CD8-positive, alpha-beta memory T cell (primary cell): ENCODE data around the gene CHD1L. TPM values are rescaled to one million over a fixed set of nuclear protein-coding genes. Genes with fewer than 3 reads are reported as not detected.
"Not testable (repeated sequence)": the region's sequence is repeated elsewhere in the genome, so short reads cannot be mapped to it uniquely, and the experiment has no call there.

ENCODE experiments used
- CTCF ChIA-PET: fragments of 350-600 bp; sonication (Branson Sonifier 250); formaldehyde crosslinking; loops from one replicate; lab custom pipeline; 2021; ENCODE audit warnings: antibody characterized with exemption; lab: Charles Lee
- POLR2A ChIA-PET: fragments of 350-600 bp; sonication (Branson Sonifier 250); formaldehyde crosslinking; loops from one replicate; lab custom pipeline; 2021; ENCODE audit warnings: antibody characterized with exemption; lab: Charles Lee
- DNase-seq, 5 donors: peaks; one replicate each; pipeline versions ENCODE4 v3.0.0 to v3.0.0-alpha.2; 2020 to 2022; ENCODE audit warnings: mixed read lengths in 1 of 5
- H3K27ac ChIP-seq: one replicate; pipeline ENCODE4 v1.7.0; 2013; ENCODE audit warnings: low read depth, mild to moderate bottlenecking, low read length, moderate library complexity
- H3K27me3 ChIP-seq: 2 replicates; pipeline ENCODE4 v1.7.0; 2013; ENCODE audit warnings: low read length, mild to moderate bottlenecking; ENCODE audit not compliant: insufficient read depth, poor library complexity, severe bottlenecking
- H3K36me3 ChIP-seq: 2 replicates; pipeline ENCODE4 v1.7.0; 2013; ENCODE audit warnings: mild to moderate bottlenecking, low read length, moderate library complexity; ENCODE audit not compliant: insufficient read depth
- H3K4me1 ChIP-seq: 2 replicates; pipeline ENCODE4 v1.7.0; 2013; ENCODE audit warnings: mild to moderate bottlenecking, low read length, moderate library complexity; ENCODE audit not compliant: insufficient read depth
- H3K4me3 ChIP-seq: 2 replicates; pipeline ENCODE4 v1.7.0; 2013; ENCODE audit warnings: mild to moderate bottlenecking, low read length
- H3K9me3 ChIP-seq: 2 replicates; pipeline ENCODE4 v1.7.0; 2013; ENCODE audit warnings: mild to moderate bottlenecking, low read length
- H3K27ac Mint-ChIP-seq, 8 donors: one replicate each; pipeline ENCODE4 v1.8.0; 2020 to 2021; ENCODE audit warnings: mixed read lengths in 8 of 8, mild to moderate bottlenecking in 6 of 8, inconsistent platforms in 3 of 8, moderate library complexity in 3 of 8
- H3K27me3 Mint-ChIP-seq, 2 donors: one replicate each; pipeline ENCODE4 v1.8.0; 2020 to 2021; ENCODE audit warnings: mixed read lengths in 2 of 2, mild to moderate bottlenecking in 1 of 2, moderate library complexity in 1 of 2
- H3K36me3 Mint-ChIP-seq, 3 donors: one replicate each; pipeline ENCODE4 v1.8.0; 2020 to 2021; ENCODE audit warnings: mixed read lengths in 3 of 3, inconsistent platforms in 1 of 3, mild to moderate bottlenecking in 1 of 3
- H3K4me1 Mint-ChIP-seq, 3 donors: one replicate each; pipeline ENCODE4 v1.8.0; 2020 to 2021; ENCODE audit warnings: mixed read lengths in 3 of 3, inconsistent platforms in 1 of 3, mild to moderate bottlenecking in 1 of 3
- H3K4me3 Mint-ChIP-seq, 7 donors: one replicate each; pipeline ENCODE4 v1.8.0; 2020 to 2021; ENCODE audit warnings: mixed read lengths in 7 of 7, mild to moderate bottlenecking in 6 of 7, moderate library complexity in 4 of 7, inconsistent platforms in 2 of 7
- H3K9me3 Mint-ChIP-seq, 5 donors: one replicate each; pipeline ENCODE4 v1.8.0; 2020 to 2022; ENCODE audit warnings: mixed read lengths in 5 of 5, mild to moderate bottlenecking in 3 of 5, moderate library complexity in 2 of 5, inconsistent platforms in 1 of 5
- polyA plus RNA-seq: library from polyadenylated mRNA; unstranded; fragments of 300-500 nt; fragmentation: Illumina TruSeq; gene quantifications from one replicate; pipeline ENCODE4 v1.2.3, GENCODE V29; 2021
- total RNA-seq, 2 experiments: library from RNA; stranded (reverse); gene quantifications; one replicate each; pipeline ENCODE4 v1.2.3, GENCODE V29; 2021

Gene CHD1L
- total and polyA plus RNA-seq, 3 experiments from 2014 or later = 21.2 to 52.8 (median 51.2) TPM

DNA sequence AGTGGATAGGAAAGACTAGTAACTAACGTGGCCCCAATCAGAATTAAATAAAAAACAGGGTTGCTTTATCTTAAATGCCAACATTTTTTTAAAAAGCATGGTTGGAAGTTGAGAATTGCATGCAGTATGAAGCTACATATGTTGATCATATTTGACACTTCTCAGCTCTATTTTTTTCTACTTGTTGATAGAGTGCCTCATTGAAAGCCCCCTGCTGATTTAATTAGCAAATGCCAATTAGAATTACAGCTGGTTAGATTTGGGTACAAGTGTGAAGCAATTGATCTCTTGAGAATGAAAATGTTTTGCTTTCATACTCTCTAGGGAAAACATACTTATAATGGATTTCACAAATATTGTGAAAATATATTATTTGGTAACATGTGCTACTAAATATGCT is 40.5 kb downstream of the CHD1L start:
- Mint-ChIP-seq H3K4me1 (no peaks in the 10 kb centered on the region), H3K4me3 (no peak overlapping the region), H3K27ac (no peak overlapping the region), H3K9me3 (no peaks in the 10 kb centered on the region), H3K27me3 (no peaks in the 10 kb centered on the region), H3K36me3 (peaks cover 31 to 62% (median 41%) of the 10 kb centered on the region in 3 donors)
- Histone ChIP-seq H3K36me3 (peaks cover 32% of the 10 kb centered on the region), H3K4me1 (no peaks in the 10 kb centered on the region), H3K9me3 (no peaks in the 10 kb centered on the region), H3K4me3 (no peak overlapping the region), H3K27me3 (no peaks in the 10 kb centered on the region), H3K27ac (no peak overlapping the region)
- DNase-seq = no peak
- ChIA-PET CTCF (no interaction called here), POLR2A (no interaction called here)

DNA sequence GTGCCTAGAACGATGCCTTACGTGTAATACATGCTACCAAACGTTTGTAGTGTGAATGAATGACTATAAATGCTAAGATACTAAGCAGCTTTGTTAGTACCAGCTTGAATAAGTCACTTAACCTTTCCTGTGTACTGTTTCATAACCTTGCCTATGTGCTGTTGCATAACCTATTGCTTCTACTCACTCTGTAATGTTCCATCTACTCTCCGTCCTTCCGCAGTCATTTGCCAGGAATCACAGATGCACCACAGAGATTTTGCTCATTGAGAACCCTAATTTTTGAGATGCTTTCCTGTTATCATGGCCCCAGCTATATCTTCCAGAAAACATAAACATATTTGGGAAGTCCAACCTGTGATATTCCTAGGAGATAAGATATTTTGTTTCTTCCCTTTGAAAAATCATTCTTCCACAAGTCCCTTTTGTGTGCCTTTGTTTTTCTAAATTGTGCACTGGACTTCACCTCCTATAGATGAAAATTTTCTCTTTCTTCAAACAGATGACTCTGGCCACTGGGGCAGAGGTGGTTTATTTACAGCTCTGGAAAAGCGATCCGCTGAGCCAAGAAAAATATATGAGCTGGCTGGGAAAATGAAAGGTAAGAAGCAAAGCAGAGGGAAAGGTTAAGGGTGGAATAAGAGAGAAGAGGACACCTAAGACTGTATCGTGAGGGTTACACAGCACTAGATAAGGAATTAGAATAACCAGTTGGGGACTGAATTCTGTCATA is 44.8 kb downstream of the CHD1L start:
- Mint-ChIP-seq H3K36me3 (peaks cover 64 to 96% (median 65%) of the 10 kb centered on the region in 3 donors), H3K27me3 (peaks cover 0 to 2% of the 10 kb centered on the region in 2 donors), H3K27ac (no peak overlapping the region), H3K4me3 (no peak overlapping the region), H3K4me1 (peaks cover 0 to 5% (median 0%) of the 10 kb centered on the region in 3 donors), H3K9me3 (no peaks in the 10 kb centered on the region)
- no peaks in the 10 kb centered on the region for H3K27me3 ChIP-seq
- H3K4me3 ChIP-seq = no peak overlapping the region
- no peaks in the 10 kb centered on the region for H3K4me1 ChIP-seq
- no peak for DNase-seq
- ChIA-PET CTCF (no interaction called here), POLR2A (no interaction called here)
- no peaks in the 10 kb centered on the region for H3K9me3 ChIP-seq
- H3K36me3 ChIP-seq = peaks cover 42% of the 10 kb centered on the region
- no peak overlapping the region for H3K27ac ChIP-seq

DNA sequence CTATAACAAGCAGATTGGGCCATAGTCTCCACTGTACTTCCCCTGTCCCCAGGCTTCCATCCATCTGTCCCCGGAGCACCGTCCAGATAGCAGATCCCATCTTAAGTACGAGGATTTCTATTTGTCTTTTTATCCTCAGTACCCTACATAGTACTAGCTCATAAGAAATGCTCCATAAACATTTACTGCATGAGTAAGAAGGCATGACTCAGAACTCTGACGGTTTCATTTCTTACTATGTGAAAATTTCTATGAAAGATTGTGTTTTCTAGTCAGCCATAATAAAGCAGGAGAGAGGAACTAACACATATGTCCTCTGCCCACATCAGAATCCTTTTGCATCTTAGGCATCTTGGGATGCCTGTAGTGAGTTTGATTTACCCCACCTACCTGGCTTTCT is 49.5 kb downstream of the CHD1L start:
- Histone ChIP-seq H3K27me3 (no peaks in the 10 kb centered on the region), H3K27ac (no peak overlapping the region), H3K4me1 (no peaks in the 10 kb centered on the region), H3K36me3 (peaks cover 44% of the 10 kb centered on the region), H3K9me3 (no peaks in the 10 kb centered on the region), H3K4me3 (no peak overlapping the region)
- Mint-ChIP-seq H3K36me3 (peaks cover 74 to 96% (median 88%) of the 10 kb centered on the region in 3 donors), H3K4me3 (no peak overlapping the region), H3K9me3 (peaks cover 0 to 5% (median 0%) of the 10 kb centered on the region in 5 donors), H3K4me1 (peaks cover 0 to 5% (median 0%) of the 10 kb centered on the region in 3 donors), H3K27ac (peak overlapping the region in 1 of 8 donors; percentile 27), H3K27me3 (peaks cover 0 to 2% of the 10 kb centered on the region in 2 donors)
- ChIA-PET POLR2A (no interaction called here), CTCF (no interaction called here)
- no peak for DNase-seq

DNA sequence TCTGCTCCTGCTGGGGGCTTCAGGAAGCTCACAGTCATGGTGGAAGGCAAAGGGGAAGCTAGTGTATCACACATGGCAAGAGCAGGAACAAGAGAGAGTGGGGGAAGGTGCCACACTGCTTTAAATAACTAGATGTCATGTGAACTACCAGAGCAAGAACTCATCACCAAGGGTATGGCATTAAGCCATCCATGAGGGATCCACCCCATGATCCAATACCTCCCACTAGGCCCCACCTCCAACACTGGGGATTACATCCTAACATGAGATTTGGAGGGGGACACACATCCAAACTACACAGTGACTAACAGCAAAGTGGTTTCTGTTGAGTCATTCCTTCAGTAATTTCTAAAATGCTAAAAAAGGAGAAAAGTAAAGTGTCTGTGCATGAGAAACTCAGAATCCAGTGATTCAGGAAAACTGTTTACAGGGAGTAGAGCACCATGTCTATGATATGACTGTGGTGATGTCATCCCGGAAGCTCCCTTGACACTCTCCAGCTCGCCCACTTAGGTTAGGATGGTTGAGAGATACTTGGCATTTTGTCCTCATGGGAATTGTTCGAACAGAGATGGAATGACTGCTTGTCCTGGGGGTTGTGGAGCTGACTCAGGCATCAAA is 50.3 kb downstream of the CHD1L start:
- Histone ChIP-seq H3K27ac (no peak overlapping the region), H3K4me1 (no peaks in the 10 kb centered on the region), H3K27me3 (no peaks in the 10 kb centered on the region), H3K36me3 (peaks cover 37% of the 10 kb centered on the region), H3K9me3 (no peaks in the 10 kb centered on the region), H3K4me3 (no peak overlapping the region)
- H3K27ac Mint-ChIP-seq = peak overlapping the region in 2 of 8 donors; percentile 2 to 28
- ChIA-PET CTCF (no interaction called here), POLR2A (no interaction called here)
- H3K27me3 Mint-ChIP-seq = peaks cover 0 to 2% of the 10 kb centered on the region in 2 donors
- peaks cover 0 to 5% (median 0%) of the 10 kb centered on the region in 3 donors for H3K4me1 Mint-ChIP-seq
- no peak overlapping the region for H3K4me3 Mint-ChIP-seq
- peaks cover 75 to 96% (median 88%) of the 10 kb centered on the region in 3 donors for H3K36me3 Mint-ChIP-seq
- DNase-seq = no peak
- H3K9me3 Mint-ChIP-seq = peaks cover 0 to 11% (median 0%) of the 10 kb centered on the region in 5 donors

DNA sequence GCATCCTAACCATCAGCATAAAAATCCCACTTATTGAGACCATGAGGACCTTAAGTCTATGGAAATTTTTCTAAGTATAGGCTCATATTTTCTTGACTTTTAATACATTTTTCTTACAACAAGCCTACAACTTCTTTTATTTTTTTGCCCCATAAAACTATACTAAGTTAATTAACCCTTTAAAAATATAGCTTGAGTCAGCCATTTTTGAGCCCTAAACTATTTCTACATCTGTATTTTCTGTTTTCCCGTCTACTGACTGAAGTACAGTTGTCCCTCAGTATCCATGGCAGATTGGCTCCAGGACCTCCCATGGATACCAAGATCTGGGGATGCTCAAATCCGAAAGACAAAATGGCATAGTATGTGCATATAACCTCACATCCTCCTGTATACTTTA is 55.0 kb downstream of the CHD1L start:
- H3K4me1 Mint-ChIP-seq = no peaks in the 10 kb centered on the region
- H3K4me3 Mint-ChIP-seq = no peak overlapping the region
- Histone ChIP-seq H3K9me3 (no peaks in the 10 kb centered on the region), H3K27me3 (no peaks in the 10 kb centered on the region), H3K36me3 (peaks cover 14% of the 10 kb centered on the region), H3K4me1 (no peaks in the 10 kb centered on the region), H3K4me3 (no peak overlapping the region), H3K27ac (no peak overlapping the region)
- H3K36me3 Mint-ChIP-seq = peaks cover 57 to 79% (median 57%) of the 10 kb centered on the region in 3 donors
- peaks cover 23 to 35% (median 33%) of the 10 kb centered on the region in 5 donors for H3K9me3 Mint-ChIP-seq
- no peaks in the 10 kb centered on the region for H3K27me3 Mint-ChIP-seq
- ChIA-PET POLR2A (no interaction called here), CTCF (no interaction called here)
- no peak for DNase-seq
- H3K27ac Mint-ChIP-seq = peak overlapping the region in 1 of 8 donors; percentile 59

DNA sequence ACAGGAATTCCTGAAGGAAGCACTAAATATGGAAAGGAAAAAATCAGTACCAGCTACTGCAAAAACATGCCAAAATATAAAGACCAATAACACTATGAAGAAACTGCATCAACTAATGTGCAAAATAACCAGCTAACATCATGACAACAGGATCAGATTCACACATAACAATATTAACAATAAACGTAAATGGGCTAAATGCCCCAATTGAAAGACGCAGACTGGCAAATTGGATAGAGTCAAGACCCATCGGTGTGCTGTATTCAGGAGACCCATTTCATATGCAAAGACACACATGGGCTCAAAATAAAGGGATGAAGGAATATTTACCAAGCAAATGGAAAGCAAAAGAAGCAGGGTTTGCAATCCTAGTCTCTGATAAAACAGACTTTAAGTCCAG is 63.3 kb downstream of the CHD1L start:
- CTCF ChIA-PET, H3K27me3 Mint-ChIP-seq, H3K27me3 ChIP-seq, H3K9me3 ChIP-seq, DNase-seq, H3K4me1 Mint-ChIP-seq, H3K4me1 ChIP-seq, H3K27ac ChIP-seq, POLR2A ChIA-PET, H3K27ac Mint-ChIP-seq, H3K4me3 Mint-ChIP-seq, H3K36me3 ChIP-seq, H3K4me3 ChIP-seq: not testable (repeated sequence)
- Mint-ChIP-seq H3K36me3 (peaks cover 3 to 22% (median 5%) of the 10 kb centered on the region in 3 donors), H3K9me3 (peaks cover 60 to 87% (median 80%) of the 10 kb centered on the region in 5 donors)

DNA sequence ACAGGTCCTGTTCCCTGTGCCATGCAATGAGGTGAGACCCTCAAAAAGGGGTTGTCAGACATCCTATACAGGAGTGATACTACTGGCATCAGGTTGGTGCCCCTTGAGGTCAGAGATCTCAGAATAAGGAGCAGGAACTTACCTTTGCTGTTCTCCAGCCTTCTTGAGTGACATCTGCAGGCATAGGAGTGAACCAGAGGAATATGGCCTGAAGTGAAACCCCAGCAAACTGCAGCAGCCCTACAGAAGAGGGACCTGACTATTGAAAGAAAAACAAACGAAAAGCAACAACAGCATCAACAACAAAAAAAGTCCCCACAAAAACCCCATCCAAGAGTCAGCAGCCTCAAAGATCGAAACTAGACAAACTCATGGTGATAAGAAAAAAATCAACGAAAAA is 74.5 kb downstream of the CHD1L start:
- Mint-ChIP-seq H3K4me3 (no peak overlapping the region), H3K9me3 (peaks cover 0 to 3% (median under 1%) of the 10 kb centered on the region in 5 donors), H3K36me3 (peaks cover 0 to 1% (median 0%) of the 10 kb centered on the region in 3 donors), H3K27ac (no peak overlapping the region), H3K4me1 (no peaks in the 10 kb centered on the region), H3K27me3 (peaks cover 10 to 13% of the 10 kb centered on the region in 2 donors)
- Histone ChIP-seq H3K27ac (no peak overlapping the region), H3K4me1 (no peaks in the 10 kb centered on the region), H3K36me3 (no peaks in the 10 kb centered on the region), H3K27me3 (no peaks in the 10 kb centered on the region), H3K4me3 (no peak overlapping the region), H3K9me3 (no peaks in the 10 kb centered on the region)
- CTCF ChIA-PET = no interaction called here
- POLR2A ChIA-PET = no interaction called here
- no peak for DNase-seq

DNA sequence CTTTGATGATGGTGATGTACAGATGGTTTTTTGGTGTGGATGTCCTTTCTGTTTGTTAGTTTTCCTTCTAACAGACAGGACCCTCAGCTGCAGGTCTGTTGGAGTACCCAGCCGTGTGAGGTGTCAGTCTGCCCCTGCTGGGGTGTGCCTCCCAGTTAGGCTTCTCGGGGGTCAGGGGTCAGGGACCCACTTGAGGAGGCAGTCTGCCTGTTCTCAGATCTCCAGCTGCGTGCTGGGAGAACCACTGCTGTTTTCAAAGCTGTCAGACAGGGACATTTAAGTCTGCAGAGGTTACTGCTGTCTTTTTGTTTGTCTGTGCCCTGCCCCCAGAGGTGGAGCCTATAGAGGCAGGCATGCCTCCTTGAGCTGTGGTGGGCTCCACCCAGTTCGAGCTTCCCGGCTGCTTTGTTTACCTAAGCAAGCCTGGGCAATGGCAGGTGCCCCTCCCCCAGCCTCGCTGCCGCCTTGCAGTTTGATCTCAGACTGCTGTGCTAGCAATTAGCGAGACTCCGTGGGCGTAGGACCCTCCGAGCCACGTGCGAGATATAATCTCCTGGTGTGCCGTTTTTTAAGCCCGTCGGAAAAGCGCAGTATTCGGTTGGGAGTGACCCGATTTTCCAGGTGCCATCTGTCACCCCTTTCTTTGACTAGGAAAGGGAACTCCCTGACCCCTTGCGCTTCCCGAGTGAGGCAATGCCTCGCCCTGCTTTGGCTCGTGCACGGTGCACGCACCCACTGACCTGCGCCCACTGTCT is 84.6 kb downstream of the CHD1L start:
- H3K4me1 ChIP-seq, H3K27ac ChIP-seq, H3K4me3 ChIP-seq, H3K36me3 Mint-ChIP-seq, H3K4me1 Mint-ChIP-seq, H3K36me3 ChIP-seq, DNase-seq, H3K9me3 ChIP-seq, H3K27ac Mint-ChIP-seq, H3K9me3 Mint-ChIP-seq, POLR2A ChIA-PET, H3K4me3 Mint-ChIP-seq, H3K27me3 ChIP-seq, CTCF ChIA-PET: not testable (repeated sequence)
- peaks cover 14 to 37% of the 10 kb centered on the region in 2 donors for H3K27me3 Mint-ChIP-seq
